Muscle layer of colon (tissue), 2 donors: ENCODE measurements around the gene LHX8.

ENCODE experiments used
- H3K27ac ChIP-seq: one replicate; pipeline ENCODE4 v1.7.0; 2013; ENCODE audit warnings: low read depth, mild to moderate bottlenecking, low read length, moderate library complexity
- H3K27me3 ChIP-seq, 2 donors: one replicate each; pipeline ENCODE4 v1.7.0; 2013; ENCODE audit warnings: low read length in 2 of 2, mild to moderate bottlenecking in 2 of 2; ENCODE audit not compliant: insufficient read depth in 2 of 2, control insufficient read depth in 1 of 2
- H3K36me3 ChIP-seq: one replicate; pipeline ENCODE4 v1.7.0; 2013; ENCODE audit warnings: mild to moderate bottlenecking, low read length; ENCODE audit not compliant: insufficient read depth
- H3K4me1 ChIP-seq: one replicate; pipeline ENCODE4 v1.7.0; 2013; ENCODE audit warnings: mild to moderate bottlenecking, low read length; ENCODE audit not compliant: insufficient read depth
- H3K4me3 ChIP-seq, 2 donors: one replicate each; pipeline ENCODE4 v1.7.0; 2013; ENCODE audit warnings: low read length in 2 of 2, low read depth in 1 of 2, mild to moderate bottlenecking in 1 of 2, moderate library complexity in 1 of 2
- H3K9ac ChIP-seq: one replicate; pipeline ENCODE4 v1.7.0; 2013; ENCODE audit warnings: low read length
- H3K9me3 ChIP-seq: one replicate; pipeline ENCODE4 v1.7.0; 2013; ENCODE audit warnings: mild to moderate bottlenecking, low read length
- donor health status: abdominal sarcoma.
- donor health status: Adenocarcinoma of cecum.

The LHX8 gene

DNA sequence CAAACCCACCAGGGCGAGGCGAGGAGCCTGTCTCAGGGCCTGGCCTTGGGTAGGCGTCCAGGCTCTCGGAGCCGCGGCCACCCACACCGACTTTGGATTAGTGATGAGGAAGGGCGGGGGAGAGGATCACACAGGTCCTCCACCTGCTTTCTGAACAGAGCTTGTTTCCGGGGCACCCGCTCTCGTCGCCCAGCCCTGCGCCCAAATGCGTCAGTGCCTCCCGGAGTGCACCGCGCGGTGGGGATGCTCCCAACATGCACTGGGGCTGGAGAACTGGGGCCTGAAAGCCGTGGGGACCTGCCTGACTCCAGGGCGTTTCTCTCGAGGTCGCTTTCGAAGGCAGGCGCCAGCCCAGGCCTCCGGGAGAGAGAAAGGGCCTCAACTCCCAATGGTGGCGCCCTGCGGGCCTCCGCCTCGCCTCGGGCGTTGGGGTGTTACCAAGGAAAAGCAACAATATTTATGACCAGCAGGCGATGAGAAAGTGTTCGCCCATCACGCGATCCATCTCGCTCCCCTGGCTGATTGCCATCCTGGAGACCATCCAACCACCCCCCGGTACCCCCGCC lies 8.9 kb upstream of the LHX8 start:
- H3K27me3 ChIP-seq, result peaks cover 47 to 53% of the 10 kb centered on the region in 2 donors
- no peak overlapping the region for H3K9ac ChIP-seq

GRCh38 chr1:75126611-75127101 lies 7.5 kb upstream of the LHX8 start:
- H3K9ac ChIP-seq, result no peak overlapping the region

More for the DNA sequence above, 8.9 kb upstream of the LHX8 start:
- Histone ChIP-seq H3K4me1 (no peaks in the 10 kb centered on the region), H3K27ac (no peak overlapping the region), H3K36me3 (no peaks in the 10 kb centered on the region), H3K4me3 (no peak overlapping the region), H3K9me3 (no peaks in the 10 kb centered on the region)

DNA sequence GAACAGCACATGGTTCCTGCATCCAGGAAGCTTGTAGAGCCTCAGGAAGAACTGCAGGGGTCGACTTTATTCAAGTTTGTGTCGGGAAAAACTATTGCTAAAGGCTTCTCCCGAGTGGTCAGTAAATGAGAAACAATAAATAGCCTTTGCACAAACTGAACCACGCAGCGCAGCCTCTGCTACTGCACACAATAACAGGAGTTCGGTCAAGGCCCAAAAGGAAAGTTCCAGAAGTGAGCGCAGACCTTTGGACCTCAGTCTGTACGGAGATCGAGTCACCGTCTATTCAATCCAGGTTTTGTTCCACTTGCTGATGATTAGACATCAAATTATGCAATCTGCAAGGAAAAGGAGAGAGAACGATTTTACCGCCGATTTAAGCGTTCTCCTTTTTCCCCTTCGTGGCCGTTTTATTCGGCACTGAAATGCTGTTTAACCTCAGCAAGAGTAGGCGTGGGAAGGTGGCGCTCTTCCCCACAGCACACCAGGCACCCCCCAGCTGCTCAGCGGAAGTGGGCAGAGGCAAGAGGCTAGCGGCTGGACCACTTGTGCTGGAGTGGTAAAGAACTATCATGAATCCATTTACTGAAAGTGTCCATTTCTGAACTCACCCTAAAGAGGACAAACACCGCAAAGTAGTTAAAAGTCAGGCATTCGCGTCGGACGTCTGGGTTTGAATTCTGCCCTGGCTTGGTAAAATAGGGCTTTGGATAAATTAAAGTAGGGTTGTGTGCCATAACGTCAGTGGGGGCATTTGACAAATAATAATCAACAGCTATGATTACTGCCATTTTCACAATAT lies 6.1 kb upstream of the LHX8 start:
- Histone ChIP-seq H3K27ac (no peak overlapping the region), H3K9me3 (no peaks in the 10 kb centered on the region), H3K27me3 (peaks cover 75 to 81% of the 10 kb centered on the region in 2 donors), H3K9ac (no peak overlapping the region), H3K4me3 (no peak overlapping the region), H3K36me3 (no peaks in the 10 kb centered on the region), H3K4me1 (no peaks in the 10 kb centered on the region)

More at GRCh38 chr1:75126611-75127101, 7.5 kb upstream of the LHX8 start:
- no peaks in the 10 kb centered on the region for H3K36me3 ChIP-seq
- H3K4me3 ChIP-seq, result no peak overlapping the region
- H3K27me3 ChIP-seq, result peaks cover 61 to 66% of the 10 kb centered on the region in 2 donors
- H3K4me1 ChIP-seq, result no peaks in the 10 kb centered on the region
- no peak overlapping the region for H3K27ac ChIP-seq
- no peaks in the 10 kb centered on the region for H3K9me3 ChIP-seq

GRCh38 chr1:75129660-75129982 lies 4.6 kb upstream of the LHX8 start:
- H3K9ac ChIP-seq, result no peak overlapping the region
- H3K4me1 ChIP-seq, result peaks cover 4% of the 10 kb centered on the region
- no peak overlapping the region for H3K27ac ChIP-seq
- no peaks in the 10 kb centered on the region for H3K9me3 ChIP-seq
- H3K4me3 ChIP-seq, result no peak overlapping the region
- H3K27me3 ChIP-seq, result peaks cover 84 to 92% of the 10 kb centered on the region in 2 donors
- no peaks in the 10 kb centered on the region for H3K36me3 ChIP-seq

DNA sequence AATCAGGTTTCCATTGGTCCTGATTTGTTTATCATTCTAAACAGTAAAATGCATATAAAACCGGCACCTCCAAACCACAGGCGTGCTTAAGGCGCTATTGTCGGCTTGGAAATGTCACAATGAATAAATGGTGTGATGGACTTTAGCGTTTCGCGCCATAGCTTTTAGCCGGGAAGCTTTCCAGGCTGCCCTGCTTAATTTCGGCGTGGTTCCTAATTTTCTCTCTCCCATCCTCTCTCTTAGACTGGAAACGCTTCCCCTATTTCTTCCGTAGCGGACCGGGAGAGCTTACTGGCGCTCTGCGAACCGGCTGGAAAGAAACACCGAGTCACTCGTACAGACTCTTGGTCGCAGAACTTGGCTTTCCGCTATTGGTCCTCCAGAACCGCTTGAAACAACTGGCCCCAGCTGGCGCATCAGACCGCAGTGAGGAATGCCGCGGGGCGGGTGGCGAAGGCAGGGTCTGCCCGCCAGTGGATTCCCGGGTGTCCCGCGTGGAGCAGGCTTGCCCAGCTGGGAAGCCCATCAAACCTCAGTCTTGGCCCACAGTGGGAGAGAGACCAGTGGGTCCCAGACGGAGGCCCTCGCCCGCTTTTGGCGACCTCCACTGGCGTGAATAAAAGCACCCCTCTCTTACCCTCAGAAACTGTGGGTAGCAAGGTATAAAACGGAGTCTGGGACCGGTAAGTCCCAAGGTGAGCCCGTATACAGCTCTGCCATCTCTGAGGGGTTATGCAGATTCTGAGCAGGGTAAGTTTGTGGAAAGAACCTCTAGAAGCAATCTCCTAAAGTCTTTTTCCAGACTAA lies 4.0 kb upstream of the LHX8 start:
- H3K4me1 ChIP-seq, result peaks cover 10% of the 10 kb centered on the region
- H3K27me3 ChIP-seq, result peaks cover 84 to 92% of the 10 kb centered on the region in 2 donors
- H3K9ac ChIP-seq, result no peak overlapping the region
- no peaks in the 10 kb centered on the region for H3K36me3 ChIP-seq
- no peaks in the 10 kb centered on the region for H3K9me3 ChIP-seq
- H3K27ac ChIP-seq, result no peak overlapping the region
- no peak overlapping the region for H3K4me3 ChIP-seq

- H3K27me3 ChIP-seq, result peaks cover 91 to 96% of the 10 kb centered on the region in 2 donors
- peaks cover 13% of the 10 kb centered on the region for H3K4me1 ChIP-seq
- no peaks in the 10 kb centered on the region for H3K9me3 ChIP-seq
- H3K9ac ChIP-seq, result no peak overlapping the region
- no peak overlapping the region for H3K4me3 ChIP-seq
- no peaks in the 10 kb centered on the region for H3K36me3 ChIP-seq
- no peak overlapping the region for H3K27ac ChIP-seq
These were observed 3.2 kb upstream of the LHX8 start for GRCh38 chr1:75130865-75131564.

GRCh38 chr1:75131565-75132241 lies 2.5 kb upstream of the LHX8 start:
- no peaks in the 10 kb centered on the region for H3K36me3 ChIP-seq
- H3K4me3 ChIP-seq, result no peak overlapping the region
- H3K27me3 ChIP-seq, result peaks cover 91 to 98% of the 10 kb centered on the region in 2 donors
- H3K27ac ChIP-seq, result no peak overlapping the region
- H3K9me3 ChIP-seq, result no peaks in the 10 kb centered on the region
- H3K9ac ChIP-seq, result no peak overlapping the region
- H3K4me1 ChIP-seq, result peaks cover 13% of the 10 kb centered on the region

- Histone ChIP-seq H3K4me3 (no peak overlapping the region), H3K27me3 (peaks cover 88 to 100% of the 10 kb centered on the region in 2 donors), H3K9me3 (no peaks in the 10 kb centered on the region), H3K9ac (no peak overlapping the region), H3K36me3 (no peaks in the 10 kb centered on the region), H3K27ac (no peak overlapping the region), H3K4me1 (peaks cover 13% of the 10 kb centered on the region)
These were observed 1.9 kb upstream of the LHX8 start for GRCh38 chr1:75132242-75132811.

GRCh38 chr1:75132812-75133619 lies 1.2 kb upstream of the LHX8 start:
- H3K27ac ChIP-seq, result no peak overlapping the region

More at GRCh38 chr1:75132812-75133619, 1.2 kb upstream of the LHX8 start:
- H3K36me3 ChIP-seq, result no peaks in the 10 kb centered on the region
- no peak overlapping the region for H3K4me3 ChIP-seq
- no peaks in the 10 kb centered on the region for H3K9me3 ChIP-seq
- H3K27me3 ChIP-seq, result peaks cover 87 to 100% of the 10 kb centered on the region in 2 donors
- H3K9ac ChIP-seq, result no peak overlapping the region
- H3K4me1 ChIP-seq, result peaks cover 13% of the 10 kb centered on the region
